NCI-H1930 (cell line): Measurements from ENCODE around the gene CDC34.

Source experiments
- DNase-seq, 2 experiments: peaks; one replicate each; lab custom pipeline; 2025; lab: John Stamatoyannopoulos, UW

Gene CDC34

DNA sequence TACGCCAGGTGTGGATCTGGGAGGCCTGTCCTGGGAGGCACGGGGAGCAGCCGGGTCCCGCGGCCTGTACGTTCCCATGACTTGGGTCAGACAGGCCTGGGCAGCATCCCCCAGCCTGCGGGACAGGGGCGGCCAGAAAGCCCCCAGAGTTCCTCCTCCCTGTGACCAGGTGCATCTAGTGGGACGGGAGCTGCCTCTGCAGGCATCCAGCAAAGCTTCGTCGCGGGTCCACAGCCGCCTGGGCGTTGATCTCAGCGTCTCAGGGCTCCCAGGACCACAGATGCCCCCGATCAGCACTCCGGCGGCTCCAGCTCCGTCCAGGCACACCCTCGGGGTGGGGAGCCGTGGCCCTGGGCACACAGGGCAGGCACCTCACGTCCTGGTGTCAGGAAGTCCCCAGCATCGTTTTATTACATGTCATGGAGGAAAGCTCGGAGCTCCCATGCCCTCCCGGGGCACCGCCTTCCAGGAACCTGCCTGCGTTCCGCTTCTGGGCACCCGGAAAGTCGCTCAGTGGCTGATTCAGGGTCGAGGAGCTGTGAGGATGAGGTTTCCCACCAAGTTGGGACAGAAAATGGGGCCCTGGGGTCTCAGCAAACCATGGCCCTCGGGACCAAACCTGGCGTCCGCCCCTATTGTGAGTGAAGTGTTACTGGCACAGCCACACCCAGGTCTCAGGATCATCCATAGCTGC, 10.8 kb downstream of the CDC34 start:
- DNase-seq: no peak

DNA sequence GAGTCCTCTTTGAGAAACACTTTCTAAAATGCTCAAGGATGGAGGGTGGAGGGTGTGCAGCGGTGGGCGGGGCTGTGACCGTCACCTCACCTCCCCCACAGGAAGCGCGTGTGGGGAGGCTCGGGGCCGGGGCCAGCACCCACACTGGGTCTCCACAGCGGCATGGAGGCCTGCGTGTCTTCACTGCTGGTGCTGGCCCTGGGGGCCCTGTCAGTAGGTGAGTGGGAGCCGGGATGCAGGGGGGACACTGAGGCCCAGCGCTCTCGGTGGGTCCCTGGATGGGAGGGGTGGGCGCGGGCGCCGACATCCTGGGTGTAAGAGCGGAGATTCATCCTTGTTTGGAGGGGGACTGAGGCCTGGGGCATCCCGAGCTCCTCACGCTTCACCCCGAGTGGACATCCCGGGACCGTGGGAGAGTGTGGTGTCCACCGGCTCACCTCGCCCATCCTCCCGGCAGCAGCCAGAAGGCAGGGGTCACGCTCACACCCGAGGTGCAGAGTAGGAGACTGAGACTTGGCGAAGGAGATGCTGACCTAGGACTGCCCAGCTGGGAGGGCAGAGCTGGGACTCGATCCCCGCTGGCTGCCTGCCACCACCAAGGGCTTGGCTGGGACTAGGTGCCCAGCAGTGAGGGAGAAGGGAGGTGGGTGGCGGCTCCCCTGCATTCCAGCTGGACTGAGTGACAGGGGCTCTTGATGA, 12.5 kb downstream of the CDC34 start, which contains the start of gene GZMM:
Gene GZMM (plus strand): TSS at position 144 of the 699 bp plus-strand sequence. CDS start 19 bp downstream, at position 163.
- DNase-seq: no peak

DNA sequence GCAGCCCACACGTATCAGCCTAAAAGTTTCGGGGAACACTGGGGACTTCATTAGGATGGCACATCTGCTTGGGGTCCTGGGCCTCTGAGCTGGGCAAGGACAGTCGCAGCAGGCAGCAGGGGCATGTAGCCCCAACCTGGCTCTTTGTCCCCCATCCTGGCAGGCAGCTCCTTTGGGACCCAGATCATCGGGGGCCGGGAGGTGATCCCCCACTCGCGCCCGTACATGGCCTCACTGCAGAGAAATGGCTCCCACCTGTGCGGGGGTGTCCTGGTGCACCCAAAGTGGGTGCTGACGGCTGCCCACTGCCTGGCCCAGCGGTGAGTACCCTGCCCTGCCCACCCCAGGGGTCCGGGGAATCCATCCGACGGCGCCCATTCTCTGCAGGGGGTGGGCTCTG, 15.6 kb downstream of the CDC34 start:
- no peak for DNase-seq

DNA sequence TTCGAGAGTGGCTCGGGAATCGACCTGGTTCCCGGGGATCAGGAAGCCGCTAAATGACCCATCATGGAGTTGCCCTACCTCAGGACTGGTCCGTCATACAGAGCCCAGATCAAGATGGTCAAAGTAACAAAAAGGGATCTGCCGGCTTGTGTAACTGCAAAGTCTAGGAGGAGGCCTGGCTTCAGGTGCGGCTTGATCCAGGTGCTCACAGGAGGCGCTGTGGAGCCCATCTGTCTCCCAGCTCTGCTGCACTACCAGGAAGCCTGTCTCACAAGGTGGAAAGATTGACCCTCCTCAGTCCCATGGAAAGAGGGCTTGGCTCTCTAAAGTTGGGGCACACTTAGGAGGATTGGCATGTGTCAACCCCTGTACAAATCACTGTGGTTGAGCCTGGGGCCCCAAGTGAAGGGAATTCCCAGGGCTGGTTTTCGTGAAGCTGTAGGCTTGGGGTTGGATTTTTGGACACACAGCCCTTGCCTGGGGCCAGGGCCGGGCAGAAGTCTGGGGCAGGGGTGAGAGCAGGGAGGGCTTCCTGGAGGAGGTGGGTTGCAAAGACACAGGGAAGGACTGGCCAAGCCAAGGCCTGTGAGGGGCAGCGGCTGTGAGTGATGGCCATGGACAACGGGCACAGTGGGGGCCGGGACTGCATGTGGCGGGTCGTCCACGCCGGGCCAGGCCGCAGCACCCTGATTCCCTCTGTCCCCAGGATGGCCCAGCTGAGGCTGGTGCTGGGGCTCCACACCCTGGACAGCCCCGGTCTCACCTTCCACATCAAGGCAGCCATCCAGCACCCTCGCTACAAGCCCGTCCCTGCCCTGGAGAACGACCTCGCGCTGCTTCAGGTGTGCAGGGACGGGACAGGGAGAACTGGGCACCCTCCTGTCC, 16.5 kb downstream of the CDC34 start:
- no peak for DNase-seq

DNA sequence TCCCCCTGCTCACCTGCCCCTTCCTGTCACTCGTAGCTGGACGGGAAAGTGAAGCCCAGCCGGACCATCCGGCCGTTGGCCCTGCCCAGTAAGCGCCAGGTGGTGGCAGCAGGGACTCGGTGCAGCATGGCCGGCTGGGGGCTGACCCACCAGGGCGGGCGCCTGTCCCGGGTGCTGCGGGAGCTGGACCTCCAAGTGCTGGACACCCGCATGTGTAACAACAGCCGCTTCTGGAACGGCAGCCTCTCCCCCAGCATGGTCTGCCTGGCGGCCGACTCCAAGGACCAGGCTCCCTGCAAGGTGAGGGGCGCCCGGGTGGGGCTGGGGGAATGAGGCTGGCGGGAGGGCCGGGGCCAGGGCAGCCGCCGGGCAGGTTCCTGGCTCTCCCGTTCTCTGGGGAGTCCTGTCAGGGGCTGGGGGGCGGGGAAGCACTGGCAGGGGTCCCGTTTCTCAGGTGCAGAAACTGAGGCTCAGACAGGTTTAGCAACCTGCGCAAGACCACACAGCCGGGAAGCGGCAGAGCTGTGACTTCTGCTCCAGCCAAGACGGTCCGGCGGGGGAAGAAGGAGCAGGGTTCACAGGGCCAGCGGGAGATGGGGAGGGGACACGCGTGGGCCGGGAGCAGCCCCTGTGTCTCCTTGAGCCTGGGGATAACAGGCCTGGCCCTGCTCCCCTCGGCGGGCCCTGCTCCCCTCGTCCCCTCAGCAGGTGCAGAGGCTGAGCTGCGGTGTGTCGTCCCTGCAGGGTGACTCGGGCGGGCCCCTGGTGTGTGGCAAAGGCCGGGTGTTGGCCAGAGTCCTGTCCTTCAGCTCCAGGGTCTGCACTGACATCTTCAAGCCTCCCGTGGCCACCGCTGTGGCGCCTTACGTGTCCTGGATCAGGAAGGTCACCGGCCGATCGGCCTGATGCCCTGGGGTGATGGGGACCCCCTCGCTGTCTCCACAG, 17.6 kb downstream of the CDC34 start:
- no peak for DNase-seq

DNA sequence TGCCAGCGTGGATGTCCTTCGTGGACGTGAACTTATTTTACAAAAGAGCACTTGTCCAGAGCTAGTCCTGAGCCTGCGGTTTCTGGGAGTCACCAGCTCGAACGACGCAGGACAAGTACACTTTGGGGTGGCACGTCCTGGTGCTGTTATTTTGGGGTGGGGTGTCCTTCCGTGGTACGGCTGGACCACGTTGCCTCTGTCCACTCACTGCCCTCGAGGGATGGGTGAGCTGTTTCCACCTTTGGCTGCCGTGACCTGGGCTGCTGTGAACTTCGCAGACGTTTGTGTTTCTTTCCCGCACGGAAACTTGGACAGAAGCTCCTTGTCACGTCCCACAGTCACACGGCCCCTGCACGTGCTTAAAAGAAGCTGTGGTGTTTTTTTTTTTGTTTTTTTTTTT, 23.3 kb downstream of the CDC34 start:
- DNase-seq: no peak

DNA sequence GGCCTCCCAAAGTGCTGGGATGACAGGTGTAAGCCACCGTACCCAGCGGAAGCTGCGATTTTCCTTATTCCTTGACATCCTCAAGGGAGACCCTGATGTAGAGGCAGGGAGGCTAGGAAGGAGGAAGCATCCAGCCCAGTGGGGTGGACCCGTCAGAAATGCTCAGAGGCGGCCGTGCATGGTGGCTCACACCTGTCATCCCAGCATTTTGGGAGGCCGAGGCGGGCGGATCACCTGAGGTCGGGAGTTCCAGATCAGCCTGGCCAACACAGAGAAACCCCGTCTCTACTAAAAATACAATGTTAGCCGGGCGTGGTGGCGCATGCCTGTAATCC, 23.9 kb downstream of the CDC34 start:
- no peak for DNase-seq

DNA sequence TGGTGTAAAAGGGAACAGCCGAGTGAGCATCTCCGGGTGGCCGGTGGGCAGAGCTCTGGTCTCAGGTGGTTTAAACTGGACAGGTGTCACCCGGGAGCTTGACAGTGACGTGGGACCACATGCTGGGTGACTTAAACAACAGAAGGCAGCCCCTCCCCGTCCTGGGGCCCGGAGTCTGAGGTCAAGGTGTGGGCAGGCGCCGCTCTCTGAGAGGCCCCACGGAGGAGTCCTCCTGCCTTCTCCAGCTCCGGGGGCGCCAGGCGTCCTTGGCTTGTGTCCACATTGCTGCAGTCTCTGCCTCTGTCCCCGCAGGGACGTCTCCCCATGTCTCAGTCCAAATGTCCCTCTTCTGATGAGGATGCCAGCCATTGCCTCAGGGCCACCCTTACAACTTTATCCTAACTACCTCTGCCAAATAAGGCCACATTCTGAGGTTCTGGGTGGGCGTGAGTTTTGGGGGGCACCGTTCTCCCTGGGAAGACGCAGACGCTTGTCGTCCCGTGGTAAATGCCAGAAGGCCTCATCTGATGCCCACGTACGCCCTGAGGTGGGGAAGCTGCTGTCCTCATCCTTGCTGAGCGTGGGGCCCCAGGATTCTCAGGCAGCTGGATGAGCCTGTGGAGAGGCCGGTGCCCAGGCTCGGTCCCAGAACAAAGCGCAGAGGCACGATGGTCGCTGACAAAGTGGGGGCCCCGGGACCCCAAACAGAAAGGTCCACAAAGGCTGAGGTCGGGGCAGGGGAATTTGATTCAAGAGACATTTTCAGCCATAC, 25.2 kb downstream of the CDC34 start:
- DNase-seq: no peak

DNA sequence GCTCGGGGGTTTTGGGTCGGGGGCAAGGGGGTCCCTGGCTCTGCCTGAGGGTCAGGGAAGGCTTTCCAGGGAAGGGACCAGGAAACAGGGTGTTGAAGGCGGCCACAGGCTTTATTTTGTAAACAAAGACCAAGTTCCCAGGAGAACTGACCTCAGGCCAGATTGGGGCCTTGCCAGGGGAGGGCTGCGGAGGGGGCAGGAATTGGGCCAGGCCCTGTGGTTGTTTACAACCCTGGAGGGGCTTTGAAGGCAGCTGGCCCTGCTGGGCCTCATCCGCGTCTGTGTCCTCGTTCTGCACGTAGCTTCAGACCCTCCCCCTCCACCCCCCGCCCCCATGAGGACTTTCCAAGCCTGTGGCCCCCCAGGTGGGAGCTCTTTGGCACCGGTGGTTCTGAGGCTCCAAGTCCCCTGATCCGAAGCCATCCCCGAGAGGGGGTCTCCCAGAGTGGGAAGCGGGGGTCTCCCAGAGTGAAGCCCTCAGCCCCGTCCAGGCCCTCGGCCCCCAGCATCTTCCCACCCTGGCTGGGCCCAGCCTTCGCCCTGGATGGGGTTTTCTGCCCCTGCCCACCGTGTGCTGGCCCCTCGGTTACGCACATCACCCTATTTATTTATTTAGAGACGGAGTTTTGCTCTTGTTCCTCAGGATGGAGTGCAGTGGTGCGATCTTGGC, 27.3 kb downstream of the CDC34 start:
- DNase-seq: no peak

DNA sequence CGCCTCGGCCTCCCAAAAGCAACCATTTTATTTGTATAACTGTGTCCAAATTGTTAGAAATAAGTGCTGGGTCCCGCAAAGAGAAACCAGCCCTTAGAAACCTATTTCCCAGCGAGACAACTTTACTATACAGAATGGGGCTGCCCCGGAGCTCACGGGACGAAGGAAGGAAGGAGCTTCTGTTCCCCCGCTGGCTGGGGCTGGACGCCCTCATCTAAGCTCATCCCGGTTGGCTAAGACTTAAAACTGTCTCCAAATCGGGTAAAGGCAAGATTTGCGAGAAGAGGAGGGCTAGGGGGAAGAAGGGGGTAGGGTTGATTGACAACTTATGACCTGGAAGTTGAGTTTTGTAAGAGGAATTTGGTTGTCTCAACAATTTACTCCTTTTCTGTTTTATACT, 28.6 kb downstream of the CDC34 start:
- DNase-seq: no peak

DNA sequence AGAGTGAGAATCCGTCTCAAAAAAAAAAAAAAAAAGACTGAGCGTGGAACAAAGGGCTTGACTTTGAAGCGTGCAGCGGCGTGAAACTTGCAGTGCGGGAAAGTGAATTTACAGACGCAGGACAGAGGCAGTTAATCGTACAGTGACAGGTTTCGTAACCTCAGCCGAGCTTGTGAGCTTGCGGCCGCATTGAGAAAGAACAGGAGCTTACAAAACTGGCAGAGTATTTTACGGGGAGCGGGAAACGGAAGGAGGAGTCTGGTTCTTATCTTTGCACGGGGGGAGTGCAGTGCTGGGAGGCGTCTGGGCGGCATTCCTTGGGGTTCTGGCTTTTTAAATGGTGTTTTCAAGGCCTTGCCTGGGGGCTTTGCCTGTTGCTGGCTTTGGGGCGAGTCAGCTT, 34.8 kb downstream of the CDC34 start:
- DNase-seq: no peak

DNA sequence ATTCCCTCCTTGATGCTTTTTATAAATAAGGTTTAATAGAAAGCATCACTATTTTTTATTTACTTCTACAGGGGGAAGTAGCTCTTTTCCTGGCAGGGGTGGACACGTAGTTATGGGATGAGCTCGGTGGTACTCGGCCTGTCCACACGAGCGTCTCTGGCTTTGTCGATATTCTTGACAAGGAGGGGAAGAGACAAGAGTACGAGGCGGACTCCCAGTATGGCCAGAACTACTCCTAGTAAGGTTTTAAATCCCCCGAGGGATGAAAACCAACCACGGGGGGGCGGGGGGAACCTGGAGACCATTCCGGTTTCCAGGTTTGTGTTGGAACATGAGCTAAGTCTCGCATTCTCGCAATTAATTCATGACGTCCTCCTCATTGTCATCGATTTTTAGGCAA, 35.3 kb downstream of the CDC34 start:
- DNase-seq: no peak

DNA sequence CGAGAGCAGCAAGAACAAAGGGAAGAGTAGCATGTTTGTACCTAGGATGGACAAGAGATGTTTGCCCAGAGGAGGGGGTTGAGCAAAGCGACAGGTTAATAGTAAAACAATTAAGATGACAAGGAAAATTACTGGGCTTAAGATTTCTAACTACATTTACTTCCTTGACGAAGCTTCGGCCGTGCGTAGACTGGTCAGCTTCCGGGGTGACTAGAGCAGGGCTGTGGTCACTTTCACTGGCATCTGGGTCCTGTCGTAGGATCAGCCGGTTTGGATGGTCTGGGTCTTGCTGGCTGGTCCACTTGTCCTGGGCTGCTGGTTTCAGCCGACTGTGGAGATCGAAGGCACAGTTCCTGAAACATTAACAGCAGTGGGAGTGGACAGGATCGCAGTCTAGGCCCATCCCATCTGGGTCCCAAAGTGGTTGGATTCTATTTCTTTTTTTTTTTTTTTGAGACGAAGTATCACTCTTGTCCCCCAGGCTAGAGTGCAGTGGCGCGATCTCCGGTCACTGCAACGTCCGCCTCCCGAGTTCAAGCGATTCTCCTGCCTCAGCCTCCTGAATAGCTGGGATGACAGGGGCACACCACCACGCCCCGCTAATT, 35.8 kb downstream of the CDC34 start:
- no peak for DNase-seq

DNA sequence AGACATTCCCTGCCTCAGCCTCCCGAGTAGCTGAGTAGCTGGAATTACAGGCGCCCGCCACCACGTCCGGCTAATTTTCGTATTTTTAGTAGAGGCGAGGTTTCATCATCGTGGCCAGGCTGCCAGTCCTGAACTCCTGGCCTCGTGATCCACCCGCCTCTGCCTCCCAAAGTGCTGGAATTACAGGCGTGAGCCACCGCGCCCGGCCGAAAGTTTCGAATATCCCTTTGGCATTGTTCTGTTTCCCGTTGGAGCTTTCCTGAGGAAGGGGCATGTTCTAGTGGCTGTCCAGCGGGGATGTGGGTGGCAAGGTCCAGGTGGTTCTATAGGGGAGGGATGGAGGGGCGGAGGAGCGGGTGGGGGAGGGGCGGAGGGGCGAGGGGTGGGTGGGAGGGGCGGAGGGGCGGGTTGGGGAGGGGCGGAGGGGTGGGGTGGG, 38.7 kb downstream of the CDC34 start:
- DNase-seq: no peak

DNA sequence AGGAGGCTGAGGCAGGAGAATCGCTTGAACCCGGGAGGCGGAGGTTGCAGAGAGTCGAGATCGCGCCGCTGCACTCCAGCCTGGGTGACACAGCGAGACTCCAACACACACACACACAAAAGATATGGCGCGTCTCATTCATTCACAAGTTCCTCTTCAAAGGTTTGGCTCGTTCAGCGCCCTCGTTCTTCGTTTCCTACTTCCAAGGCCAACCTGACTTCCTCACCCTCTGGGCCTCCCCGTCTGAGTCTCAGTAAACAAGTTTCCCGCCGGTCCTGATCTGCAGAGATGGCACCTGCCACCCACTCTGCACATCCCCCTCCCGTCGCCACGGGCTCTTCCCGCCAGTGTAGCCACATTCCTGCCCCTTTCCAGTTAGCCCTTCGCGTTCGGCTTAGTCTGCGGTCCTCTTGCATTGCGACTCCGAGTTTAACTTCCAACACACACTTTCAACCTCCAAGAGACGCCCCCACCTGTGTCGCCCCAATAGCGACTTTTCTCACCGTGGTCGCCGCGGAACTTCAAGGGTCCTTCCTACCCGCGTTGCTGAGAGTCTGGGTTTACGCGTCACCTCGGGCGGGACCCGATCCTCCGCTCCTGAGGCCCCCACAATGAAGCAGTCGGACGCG, 39.5 kb downstream of the CDC34 start:
- DNase-seq: peak; percentile 39 to 58

DNA sequence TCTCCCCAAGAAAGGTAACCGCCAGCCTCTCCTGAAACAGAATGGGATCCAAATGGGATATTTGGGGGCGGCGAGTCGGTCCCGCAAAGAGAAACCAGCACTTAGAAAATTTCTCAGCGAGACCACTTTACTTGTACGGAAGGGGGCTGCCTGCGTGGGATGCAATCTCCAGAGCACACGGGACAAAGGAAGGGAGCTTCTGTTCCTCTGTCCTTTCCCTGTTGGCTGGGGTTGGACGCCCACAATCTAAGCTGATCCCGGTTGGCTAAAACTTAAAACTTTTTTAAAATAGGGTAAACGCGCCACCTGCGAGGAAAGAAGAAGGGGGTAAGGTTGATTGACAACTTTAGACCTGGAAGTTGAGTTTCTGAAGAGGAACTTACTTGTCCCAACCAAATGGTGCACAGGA, 40.0 kb downstream of the CDC34 start:
- no peak for DNase-seq

DNA sequence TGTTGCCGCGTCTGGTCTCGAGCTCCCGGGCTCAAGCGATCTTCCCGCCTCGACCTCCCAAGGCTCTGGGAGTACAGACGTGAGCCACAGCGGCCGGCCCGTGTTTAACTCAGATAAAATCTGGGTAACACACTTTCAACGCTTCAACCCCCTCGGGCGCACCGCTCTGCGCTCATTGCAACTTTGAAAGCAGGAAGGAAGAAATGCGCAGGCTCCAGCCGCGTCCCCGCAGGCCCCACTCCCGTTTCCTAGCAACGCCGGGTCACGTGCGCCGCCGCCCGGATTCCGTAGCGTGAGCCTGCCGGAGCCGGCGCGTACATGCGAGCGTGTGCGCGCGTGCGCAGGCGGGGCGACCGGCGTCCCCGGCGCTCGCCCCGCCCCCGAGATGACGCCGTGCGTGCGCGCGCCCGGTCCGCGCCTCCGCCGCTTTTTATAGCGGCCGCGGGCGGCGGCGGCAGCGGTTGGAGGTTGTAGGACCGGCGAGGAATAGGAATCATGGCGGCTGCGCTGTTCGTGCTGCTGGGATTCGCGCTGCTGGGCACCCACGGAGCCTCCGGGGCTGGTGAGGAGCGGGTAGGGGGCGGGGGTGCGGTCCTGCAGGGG, 40.7 kb downstream of the CDC34 start, which contains the start of gene BSG:
Gene BSG (plus strand): TSS at position 457 of the 603 bp plus-strand sequence. CDS start 39 bp downstream, at position 496.
- peak; percentile 84 to 94 for DNase-seq

DNA sequence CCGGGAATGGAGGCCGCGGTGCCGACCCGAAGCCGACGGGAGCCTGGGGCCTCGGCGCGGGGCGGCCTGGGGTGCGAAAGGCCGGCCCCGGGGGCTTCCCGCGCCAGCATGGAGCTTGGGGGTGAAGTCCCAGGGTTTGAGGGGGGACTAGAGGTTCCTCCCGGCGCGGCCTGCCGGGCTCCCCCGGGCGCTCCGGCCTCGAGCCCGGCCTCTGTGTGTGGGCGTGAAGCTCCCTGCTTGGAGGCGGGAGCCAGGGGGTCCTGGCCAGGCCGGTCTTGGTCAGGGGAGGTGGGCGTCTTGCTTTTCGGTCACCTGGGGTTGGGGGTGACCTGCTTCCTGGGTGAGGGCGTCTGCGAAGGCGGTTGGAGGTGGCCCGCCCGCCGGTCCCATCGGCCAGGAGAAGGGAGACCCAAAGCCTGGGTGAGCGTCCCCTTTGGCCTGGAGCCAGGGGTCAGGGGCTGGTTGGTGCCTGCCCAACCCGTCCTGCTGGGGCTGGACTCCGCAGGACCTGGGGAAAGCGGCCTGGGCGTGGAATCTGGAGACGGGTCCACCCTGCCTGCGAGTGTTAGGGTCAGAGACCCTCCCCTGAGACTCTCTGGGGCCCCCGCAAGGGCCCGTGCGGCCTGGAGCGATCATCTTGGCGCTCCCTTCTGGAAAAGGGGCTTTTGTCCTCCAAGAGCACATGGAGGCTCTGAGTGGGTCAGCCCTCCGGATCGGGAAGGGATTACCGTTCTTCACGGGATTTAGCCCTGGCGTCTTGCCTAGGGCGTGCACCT, 41.4 kb downstream of the CDC34 start:
- no peak for DNase-seq
